GM11168 (cell line): ENCODE measurements around the gene GPR87.

Source experiments
- in situ Hi-C: fragments of 300-500 bp; cut with MboI; formaldehyde crosslinking; loops from one replicate; pipeline ENCODE4 v1.12.0; 2022; ENCODE audit warnings: low sequenced_read_pairs; ENCODE audit not compliant: unreplicated experiment

Gene GPR87

DNA sequence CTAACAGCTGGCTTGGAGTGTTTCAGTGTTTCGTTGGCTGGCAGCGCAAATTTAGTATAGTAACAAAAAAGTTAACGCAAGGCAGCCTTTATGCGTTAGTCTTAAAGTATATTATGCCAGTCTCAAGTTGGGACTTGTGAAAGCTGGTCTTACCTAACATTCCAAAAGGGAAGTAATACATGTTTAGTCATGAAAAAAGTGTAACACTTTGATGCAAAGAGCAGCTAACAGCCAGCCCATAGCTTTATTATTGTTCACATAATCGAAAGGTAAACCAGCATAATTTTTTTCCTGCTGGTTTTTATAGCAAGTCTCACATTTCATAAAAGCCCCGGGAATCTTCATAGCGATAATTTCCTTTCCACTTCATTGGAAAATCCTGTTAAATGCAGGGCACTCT lies 2.4 kb upstream of the GPR87 start:
- in situ Hi-C loops = no loop called here

DNA sequence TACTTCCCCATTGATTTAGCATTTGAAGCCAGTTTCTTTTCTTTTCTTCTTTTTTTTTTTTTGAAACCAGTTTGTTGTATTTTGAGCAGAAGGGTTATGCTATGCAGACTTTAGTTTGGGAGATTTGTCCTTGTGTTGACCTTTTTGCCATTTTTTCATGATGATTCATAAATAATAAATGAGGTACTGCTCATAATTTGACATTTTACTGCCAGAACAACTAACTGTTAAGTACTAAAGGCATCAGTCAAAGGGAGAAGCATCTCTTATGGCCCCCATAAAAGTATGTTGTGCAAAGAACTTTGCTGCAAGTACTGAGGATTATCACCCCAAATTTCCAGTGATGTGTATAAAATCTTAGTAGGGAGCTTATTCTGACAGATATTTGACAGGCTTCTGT lies 1.7 kb upstream of the GPR87 start:
- in situ Hi-C loops = no loop called here

DNA sequence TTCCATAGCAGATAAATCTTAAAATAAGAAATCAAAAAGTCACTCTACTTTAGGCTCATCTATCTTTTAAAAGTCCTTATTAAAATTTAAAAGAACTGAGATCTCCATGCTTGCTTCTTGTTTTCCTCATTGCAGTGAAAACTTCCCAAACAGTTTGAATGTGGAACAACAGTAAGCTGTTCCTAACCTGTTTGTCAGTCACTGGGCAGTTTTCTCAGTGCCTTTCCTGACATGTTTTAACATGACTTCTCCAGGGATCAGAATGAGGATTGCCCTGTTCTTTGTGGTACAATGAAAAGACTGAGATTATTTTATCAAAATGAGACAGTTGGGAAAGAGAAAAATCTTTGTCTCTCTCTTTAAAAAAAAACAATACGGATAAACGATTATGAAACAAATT lies 774 bp downstream of the GPR87 start:
- in situ Hi-C loops = no loop called here

DNA sequence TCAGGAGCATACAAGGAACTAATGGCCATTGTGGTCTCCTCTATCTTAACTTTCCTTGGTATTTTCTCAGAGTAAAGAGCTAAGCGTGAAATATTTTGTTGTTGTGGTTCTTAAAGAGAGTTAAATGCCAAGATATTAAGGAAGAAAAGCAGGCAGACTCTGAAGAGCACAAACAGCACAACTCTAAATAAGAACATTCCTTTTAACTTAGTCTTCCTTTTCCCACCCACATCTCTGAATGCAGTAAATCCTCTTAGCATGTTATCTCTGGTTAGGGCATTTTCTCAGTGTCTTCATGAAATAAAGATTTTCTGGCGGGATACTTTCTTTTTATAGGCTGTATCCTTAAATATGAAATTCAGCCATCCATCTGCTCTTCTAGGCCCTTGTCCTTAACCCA lies 1.5 kb downstream of the GPR87 start:
- in situ Hi-C loops = no loop called here

DNA sequence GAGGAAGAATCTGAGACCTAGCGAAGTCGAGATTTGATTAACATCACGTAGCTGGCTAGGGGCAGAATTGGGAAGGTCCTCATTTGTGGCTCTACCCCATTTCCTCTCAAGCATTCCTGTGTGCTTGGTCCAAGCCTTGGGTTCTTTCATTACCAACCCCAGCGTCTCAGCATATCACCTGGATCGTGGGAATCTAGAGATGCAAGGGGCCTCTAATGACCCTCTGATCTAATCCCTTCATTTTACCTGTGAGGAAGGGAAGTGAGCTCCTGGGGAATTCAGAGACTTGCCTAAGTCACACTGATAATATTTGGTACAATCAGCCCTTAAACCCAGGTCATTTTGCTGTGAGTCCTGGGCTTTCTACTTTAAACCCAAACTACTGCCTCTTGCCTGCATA lies 2.0 kb downstream of the GPR87 start:
- in situ Hi-C loops = no loop called here

DNA sequence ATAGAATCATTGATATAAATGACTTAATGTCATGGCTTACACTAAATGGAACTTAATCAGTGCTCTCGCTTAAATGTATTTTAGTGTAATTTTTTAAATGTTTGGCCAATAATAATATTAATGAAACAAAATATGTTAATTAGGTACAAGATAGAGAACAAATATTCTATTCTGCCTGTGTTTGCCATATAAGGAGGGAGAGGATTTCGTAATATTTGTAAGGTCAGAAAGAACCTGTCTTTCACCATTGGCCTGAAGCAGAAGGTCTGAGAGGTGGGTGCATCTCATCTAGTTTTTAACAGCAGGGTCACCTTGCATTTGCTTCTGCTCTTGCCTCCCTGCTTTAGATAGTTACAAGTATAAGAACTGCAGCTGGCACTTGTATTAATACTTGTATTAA lies 2.5 kb downstream of the GPR87 start:
- in situ Hi-C loops = no loop called here

DNA sequence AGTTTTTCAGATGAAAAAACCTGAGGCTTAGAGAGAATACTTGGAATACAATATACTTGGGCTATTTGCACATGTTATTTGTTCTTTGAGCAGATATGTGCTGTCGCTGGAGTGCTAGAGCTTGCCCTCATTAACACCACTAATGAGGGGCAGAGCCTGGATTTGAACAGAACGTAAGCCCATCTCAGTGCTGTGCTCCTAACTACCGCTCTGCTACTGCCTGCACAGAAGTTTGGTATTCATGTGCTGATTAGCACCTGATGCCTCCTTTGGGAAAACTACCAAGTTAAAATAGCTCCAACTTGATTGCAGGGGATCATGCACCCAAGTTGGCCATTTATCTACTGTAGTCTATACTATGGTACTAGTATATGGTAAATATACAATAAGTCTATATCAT lies 3.6 kb downstream of the GPR87 start:
- in situ Hi-C loops = no loop called here

DNA sequence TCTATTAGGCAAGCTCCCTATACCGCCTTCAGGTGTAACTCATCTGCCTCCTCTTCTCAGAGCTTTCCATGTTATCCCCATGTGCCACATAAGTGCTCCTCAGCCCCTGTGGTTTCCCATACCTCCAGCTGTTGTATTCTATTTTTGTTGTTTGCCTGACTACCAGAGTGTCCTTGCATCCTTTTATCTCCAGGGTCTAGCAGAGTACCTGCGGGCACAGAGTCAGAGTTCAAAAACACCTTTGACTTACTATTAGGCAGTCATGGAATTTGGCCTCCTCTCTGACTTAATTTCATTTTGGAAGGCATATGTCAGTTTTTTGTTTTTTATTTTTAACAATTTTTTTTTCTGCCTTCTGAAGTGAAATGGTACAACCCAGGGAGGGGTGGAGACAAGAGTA lies 7.1 kb downstream of the GPR87 start:
- in situ Hi-C loops = no loop called here

DNA sequence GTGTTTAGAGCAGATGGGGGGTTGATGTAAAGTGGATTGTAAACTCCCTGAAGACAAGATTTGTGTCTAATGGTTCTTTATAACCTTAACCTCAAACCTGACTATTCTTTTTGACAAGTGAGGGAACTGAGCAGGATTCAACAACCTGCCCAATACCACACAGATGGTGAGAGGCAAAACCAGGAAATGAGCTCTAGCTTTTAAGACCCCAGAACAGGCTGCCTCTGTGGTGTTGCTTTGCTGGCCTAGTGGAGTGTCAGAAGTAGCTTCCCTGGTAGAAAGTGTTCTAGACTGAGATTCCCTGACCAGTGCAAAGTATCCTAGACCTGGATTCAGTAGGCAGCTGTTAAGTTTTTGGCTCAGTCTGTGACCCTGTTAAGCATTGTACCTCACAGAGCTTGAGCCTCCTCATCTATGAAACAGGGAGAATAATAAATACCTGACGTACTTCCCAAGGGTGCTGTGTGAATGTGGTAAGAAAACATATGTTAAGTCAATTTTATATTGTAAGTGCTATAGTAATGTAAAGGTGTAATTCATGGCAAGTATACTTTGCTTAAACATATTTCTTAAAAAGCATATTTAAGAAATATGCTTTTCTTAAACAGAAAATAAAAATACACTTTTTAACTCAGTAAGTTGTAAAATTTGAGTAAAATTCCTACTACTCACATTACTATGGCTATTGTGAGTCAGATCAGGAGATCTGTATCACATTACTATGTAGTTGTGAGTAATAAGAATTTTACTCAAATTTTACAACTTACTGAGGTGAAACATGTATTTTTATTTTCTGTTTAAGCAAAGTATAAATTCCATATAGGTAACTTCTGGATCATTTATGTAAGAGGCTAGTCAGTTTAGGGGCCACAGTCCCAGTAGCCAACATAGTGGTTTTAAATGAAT lies 8.8 kb downstream of the GPR87 start:
- in situ Hi-C loops = no loop called here

DNA sequence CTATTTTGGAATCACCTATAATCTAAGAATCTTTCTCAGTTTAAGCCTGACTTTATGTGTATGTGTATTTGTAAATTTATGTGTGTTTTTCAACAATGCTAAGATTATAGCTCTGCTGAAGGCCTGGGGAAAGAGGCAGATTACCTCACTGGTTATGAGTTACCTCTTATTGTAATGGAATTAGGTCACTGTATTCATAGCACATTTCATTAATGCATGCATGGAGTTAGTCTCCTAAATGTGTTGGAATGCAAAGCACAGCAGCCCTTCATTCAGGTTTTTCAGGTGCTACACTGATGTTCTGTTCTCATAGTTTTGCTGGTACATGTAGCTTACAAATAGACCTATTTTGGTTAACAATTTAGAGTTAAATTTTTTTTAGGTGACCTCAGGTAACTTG lies 9.5 kb downstream of the GPR87 start:
- in situ Hi-C loops = no loop called here

DNA sequence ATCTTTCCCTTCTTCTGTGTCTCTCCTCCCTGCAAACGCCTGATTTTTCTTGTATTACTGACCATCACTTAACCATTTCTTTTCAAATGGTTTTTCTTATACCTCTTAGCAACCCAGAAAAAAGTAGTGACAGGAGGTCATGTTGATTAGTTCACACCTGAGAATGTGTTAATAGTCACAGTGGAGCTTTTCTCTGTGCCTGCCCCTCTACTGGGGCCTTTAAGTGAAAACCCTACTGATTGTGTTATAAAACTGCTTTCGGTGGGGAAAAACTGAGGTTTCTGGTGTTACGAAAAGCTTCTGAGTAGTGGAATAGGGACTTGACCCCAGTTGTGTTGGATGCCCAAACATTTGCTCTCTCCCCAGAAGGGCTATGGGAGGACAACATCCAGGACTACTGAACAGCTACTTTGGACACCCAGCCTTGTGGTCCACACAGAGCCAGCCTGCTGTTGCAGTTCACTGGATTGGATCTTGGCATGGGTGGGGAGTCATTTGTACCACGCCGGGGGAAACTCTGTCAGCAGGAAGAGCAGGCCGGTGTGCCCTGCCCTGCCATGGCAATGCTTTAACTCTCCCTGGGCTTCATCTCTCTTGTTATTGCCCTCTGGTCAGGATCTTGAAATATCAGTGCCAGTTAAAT lies 10.3 kb downstream of the GPR87 start:
- in situ Hi-C loops = no loop called here

DNA sequence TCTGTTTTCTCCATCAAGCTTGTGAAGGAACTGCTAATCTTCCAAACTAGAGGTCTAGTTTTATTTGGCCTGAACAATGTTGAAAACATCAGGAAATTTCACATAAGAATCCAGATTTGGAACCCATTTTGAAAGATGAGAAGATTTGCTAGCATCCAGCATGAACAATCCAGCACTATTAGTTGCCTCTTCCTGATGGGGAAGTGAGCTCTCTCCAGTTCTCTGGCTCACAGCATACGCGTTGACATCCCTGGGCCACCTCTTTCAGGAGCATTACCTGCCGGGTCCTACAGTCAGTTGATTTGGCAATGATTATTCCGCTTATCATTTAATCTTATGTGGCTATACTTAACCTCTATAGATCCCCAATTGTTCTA lies 10.9 kb downstream of the GPR87 start:
- in situ Hi-C loops = no loop called here

DNA sequence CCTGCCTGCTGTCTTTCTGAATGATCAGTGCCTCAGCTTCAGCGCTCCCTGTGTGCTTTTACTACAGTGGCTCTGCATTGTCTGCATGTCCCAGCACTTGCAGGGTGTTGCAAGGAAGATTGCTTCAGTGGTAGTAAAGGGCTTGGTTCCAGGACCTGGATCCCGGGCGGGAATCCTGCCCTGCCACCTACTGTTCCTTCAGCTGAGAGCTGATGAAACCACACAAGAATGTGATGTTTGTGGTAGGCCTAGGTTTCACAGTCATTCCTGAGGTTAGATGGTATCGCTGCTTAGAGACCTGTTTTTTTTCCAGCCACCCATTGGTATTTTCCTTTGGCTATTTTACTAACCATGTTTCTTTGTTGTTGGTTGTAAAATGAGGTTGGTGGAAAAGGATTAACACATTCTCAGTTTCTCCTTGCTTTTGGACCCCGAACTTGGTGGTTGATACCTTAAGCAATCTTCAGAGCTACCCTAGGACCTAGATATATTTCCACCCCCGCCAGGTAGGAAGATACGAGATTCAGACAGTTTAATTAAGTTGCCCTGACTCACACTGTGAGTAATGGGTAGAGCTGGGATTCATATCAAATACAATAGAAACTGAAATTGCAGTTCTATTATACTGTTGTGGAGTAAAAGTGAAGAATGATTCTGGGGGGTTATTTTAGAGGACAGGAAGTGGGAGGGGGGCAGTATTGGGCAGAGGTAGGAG lies 11.4 kb downstream of the GPR87 start:
- in situ Hi-C loops = no loop called here

DNA sequence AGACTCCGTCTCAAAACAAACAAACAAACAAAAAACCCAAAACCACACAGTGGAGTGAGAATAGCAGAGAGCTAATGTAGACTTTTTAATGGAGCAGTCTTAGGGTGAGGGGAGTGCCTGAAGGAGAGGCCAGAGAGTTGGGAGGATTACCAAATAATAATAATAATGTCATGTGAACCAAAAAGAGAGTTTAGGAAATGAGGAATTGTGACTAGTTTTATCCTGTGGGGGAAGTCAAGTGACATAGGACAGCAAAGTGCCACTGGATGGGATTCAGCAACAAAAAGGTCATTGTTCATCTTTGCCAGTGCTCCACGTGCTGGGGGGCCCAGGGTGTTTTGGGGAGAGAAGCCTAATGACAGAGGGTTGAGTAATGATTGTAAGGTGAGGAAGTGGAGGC lies 12.9 kb downstream of the GPR87 start:
- in situ Hi-C loops = no loop called here

DNA sequence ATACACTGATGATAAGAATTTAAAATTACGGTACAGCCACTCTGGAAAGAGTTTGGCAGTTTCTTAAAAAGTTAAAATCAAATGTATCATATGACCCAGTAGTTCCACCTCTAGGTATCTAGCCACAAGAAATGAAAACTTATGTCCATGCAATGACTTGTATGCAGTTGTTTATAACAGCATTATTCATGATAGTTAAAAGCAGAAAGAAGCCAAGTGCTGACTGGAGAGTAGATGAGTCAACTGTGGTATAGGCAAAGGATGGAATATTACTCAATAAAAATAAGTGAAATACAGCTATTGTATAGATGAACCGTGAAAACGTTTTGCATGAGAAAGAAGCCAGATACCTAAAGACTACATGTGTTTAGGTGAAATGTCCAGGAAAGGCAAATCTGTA lies 14.8 kb downstream of the GPR87 start:
- in situ Hi-C loops = no loop called here

DNA sequence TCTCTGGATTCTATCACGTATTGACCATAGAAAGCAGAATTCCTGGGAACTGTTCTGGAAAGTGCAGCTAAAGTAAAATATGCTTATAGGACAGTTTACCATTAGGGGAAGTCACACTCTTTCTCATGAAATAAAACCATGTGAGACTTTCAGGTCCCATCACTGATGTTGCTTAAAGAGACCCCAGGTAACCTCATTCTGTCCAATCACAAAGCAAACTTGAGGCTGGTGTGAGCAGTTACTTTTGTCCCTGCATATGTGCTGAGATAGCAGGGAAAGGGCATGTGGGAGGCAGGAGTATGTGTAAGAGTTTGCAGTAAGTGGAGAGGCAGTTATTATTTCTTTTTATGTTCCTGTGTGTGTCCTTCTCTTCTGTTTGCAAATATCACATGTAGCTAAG lies 16.1 kb downstream of the GPR87 start:
- in situ Hi-C loops = no loop called here

DNA sequence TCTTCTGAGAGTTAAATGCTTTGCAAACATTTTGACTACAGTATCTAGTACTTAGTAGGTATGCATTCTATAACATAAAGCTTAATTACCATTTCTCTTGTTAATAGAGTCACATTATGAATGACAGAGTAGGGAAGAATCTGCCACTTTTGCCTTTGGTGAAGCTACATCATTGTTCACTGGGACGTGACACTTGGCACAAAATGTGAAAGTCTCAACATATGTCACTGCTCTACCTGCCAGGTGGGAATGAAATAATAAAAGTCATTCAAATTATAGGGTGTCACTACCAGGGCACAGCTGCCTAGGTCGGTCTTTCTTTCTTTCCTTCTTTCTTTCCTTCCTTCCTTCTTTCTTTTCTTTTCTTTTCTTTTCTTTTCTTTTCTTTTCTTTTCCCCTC lies 17.6 kb downstream of the GPR87 start:
- in situ Hi-C loops = no loop called here

DNA sequence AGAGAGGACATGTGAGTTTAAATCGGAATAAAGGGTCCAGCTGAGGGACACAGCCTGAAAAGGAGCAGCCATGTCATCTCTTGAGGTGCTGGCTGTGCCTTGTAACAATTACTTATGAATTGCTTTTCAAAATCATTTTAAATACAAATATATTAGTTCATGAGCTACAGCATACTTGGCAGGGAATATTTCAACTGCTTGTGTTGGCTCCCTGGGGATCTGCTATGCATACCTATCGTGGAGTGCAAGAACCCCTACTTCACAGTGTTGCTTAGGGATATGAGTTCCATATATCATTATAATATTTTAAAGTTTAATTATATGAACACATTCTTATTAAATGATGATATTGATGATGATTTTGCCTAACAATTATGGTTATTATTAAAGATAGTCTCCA lies 19.2 kb downstream of the GPR87 start:
- in situ Hi-C loops = no loop called here

DNA sequence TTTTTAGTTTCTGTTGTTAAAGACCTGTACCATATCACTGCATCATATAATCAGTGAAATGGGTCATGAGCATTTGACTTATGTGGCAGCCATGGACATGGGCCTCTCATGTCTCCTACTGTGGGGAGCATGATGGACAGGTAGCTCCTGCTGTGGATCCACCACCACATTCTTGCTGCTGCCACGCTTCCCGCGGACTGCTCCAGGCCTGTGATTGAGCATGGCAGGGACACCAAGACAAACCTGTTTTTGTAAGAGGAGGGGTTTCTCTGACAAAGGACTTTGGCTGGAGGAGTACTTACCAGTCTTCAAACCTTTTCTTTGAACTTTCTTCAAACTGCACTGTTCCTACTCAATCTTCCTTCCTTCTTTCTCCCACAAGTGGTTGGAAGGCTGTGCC lies 20.4 kb downstream of the GPR87 start:
- in situ Hi-C loops = no loop called here

DNA sequence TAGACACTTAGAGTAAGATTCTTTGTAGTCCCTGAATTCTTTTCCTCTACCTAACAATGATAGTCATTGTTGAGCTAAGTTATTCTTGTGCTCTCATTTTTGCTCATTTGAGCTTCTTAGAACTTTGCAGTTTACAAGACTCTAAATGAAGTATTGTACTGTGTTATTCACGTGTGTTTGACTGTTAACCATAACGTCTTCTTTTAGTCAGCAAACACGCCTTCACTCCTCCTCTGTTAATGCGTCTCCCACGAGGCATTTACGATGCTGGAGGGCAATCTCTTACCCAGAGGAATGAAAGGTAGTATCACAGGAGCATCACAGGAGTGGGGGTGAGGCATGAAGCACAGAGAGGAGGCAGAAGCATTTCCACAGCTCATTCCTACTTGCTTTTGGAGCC lies 23.5 kb downstream of the GPR87 start:
- in situ Hi-C loops = no loop called here

DNA sequence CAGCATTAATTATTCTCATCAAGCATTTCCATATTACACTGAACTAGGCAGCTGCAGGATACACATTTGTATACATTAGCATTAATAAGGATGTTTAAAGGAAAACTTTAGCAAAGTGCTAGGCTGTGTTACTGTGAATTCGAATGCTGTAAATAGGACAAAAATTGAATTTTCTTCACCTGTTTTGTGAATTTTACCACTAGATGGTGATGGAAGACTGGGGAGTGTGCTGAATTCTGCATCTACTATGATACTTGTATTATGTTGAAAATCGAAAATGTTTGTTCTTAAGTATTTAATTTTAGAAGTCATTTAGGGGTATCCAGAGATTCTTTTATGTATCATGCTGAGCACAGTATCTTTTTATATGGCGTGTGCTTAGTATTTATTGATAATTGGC lies 25.9 kb downstream of the GPR87 start:
- in situ Hi-C loops = no loop called here
